T-helper 22 cell (primary cell): ENCODE measurements around the gene GTSE1.
"Not testable (repeated sequence)": the region's sequence is repeated elsewhere in the genome, so short reads cannot be mapped to it uniquely, and the experiment has no call there.

ENCODE experiments used
- DNase-seq: peaks from one replicate; pipeline ENCODE4 v3.0.0-alpha.2; 2020; ENCODE audit warnings: low read depth

GTSE1 gene, protein sequence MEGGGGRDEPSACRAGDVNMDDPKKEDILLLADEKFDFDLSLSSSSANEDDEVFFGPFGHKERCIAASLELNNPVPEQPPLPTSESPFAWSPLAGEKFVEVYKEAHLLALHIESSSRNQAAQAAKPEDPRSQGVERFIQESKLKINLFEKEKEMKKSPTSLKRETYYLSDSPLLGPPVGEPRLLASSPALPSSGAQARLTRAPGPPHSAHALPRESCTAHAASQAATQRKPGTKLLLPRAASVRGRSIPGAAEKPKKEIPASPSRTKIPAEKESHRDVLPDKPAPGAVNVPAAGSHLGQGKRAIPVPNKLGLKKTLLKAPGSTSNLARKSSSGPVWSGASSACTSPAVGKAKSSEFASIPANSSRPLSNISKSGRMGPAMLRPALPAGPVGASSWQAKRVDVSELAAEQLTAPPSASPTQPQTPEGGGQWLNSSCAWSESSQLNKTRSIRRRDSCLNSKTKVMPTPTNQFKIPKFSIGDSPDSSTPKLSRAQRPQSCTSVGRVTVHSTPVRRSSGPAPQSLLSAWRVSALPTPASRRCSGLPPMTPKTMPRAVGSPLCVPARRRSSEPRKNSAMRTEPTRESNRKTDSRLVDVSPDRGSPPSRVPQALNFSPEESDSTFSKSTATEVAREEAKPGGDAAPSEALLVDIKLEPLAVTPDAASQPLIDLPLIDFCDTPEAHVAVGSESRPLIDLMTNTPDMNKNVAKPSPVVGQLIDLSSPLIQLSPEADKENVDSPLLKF

DNA sequence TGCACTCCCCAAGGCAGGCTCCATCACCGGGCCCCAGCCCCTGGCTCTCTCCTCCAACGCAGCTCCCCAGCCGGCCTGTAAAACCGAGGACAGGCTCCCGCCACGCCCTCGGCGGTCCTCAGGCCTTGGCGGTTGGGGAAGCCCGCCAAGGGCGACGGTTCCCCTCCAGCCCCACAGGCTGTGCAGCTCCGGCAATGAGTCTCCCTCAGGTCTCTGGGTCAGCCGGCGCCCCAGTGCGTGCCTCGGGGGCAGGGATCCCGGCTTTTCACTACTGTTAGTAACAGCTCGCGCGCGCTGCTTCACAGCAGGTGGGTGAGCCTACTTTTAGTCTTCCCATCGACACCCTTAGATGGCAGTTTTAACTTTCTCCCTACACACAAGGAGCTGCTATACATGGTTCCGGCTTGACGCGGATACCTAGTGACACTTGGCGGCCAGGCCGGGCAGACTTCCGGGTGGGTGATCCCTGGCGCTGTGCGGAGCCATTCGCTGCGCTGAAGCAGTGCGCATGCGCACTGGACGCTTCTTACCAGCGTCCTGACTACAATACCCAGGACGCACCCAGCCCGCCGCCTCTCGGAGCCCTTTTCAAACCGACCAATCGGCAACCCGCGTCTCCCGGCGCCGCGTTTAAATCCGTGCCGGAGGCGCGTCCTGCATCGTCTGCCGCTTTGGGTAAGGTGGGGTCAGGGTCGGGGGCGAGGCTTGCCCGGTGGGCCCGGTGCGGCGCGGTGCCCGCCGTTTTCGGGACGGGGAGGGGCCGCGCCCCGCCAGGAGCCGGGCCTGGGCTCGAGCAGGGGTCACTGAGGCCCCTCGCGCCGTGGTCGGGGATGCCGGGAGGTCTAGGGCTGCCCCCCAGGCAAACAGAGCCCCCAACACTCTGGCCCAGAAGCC, at the start of gene GTSE1:
GTSE1 (plus strand) TSS at position 614 of the 894 bp plus-strand sequence. CDS start 531 bp downstream, outside the sequence.
- peak; percentile 96 for DNase-seq

GRCh38 chr22:46247443-46247975, 49.2 kb upstream of the GTSE1 start:
- no peak for DNase-seq

DNA sequence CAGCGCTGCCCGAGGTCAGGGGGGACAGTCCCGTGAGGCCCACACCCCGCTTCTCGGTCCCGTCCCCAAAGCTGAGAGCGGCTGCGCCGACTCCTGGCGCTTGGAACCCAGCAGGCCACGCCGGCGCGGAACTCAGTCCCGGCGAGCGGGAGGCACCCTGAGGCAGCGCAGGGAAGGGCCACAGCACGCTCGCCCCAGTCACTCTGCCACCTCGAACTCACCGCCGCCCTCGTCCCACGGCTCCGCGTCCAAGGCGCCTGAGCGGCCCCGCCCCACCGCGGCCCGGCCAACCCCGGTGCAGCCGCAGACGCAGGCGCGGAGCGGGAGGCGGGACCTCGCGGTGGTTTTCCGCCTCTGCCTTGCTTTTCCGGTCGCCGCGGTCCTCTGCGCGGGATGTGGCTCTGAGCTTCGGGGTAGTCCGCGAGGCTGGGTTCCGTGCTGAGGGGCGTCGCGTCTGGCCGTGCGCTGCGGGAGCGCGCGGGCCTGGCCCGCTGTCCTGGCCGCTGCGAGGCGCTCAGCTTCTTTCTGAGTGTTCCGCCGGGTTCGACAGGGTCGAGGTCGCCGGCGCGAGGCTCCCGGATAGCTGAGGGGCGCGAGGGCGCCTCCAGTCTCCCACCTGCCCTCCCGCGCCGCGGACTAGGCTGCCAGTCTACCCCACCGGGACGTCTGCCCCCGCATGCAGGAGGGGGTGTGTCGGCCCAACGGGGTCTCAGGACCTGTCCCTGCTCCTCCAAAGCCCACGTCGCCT, 46.5 kb upstream of the GTSE1 start, which contains the start of gene CDPF1:
CDPF1 (minus strand) TSS at position 259 of the 748 bp plus-strand sequence. CDS start 2,009 bp downstream, outside the sequence.
- peak; percentile 84 for DNase-seq

- no peak for DNase-seq
Measured at GRCh38 chr22:46250783-46251125, 45.9 kb upstream of the GTSE1 start.

GRCh38 chr22:46251266-46251665, 45.4 kb upstream of the GTSE1 start:
- DNase-seq: no peak

GRCh38 chr22:46251816-46252380, 44.8 kb upstream of the GTSE1 start:
- DNase-seq: no peak

GRCh38 chr22:46256358-46256958, 40.2 kb upstream of the GTSE1 start:
- no peak for DNase-seq

DNA sequence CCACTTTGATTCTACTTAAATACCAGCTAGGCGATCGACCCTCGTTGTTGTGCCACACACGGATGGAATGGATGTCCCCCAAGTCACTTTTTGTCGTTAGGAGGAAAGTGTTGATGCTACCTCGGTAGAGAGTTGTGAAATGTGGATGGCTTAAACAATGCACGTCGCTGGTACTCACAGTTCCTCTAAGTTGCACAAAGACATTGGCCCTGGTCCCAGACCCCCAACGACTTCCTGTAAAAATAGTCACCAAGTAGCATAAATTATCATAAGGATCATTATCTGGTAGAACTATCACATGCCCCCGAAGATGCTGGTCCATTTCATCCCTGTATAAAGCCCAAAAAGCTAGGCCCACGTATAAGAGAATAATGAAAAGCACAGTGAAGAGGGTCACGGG, 37.3 kb upstream of the GTSE1 start:
- DNase-seq: no peak

- no peak for DNase-seq
Measured at GRCh38 chr22:46260038-46260437, 36.6 kb upstream of the GTSE1 start.

GRCh38 chr22:46262449-46263215, 34.0 kb upstream of the GTSE1 start:
- DNase-seq: no peak

DNA sequence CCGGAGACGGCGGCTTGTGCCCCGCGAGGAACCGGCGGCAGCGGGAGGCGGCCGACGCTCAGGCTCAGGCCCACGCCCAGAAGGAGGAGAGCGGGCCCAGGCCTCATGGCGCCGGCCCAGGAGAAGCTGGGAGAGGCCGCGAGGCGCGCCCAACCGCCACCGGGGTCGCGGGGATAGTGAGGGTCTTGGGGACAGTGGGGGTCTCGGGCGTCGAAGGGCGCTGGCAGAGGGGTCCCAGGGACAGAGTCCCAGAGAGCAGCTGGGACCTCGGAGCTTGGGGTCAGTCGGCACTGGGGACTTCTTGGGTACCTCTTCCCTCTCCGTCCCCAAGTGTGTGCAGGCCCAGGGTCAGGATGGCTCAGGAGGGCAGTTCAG, 33.5 kb upstream of the GTSE1 start, which contains the start of gene PKDREJ:
PKDREJ (minus strand) TSS at position 128 of the 375 bp plus-strand sequence; CDS start at position 107, 21 bp downstream.
- DNase-seq: no peak

DNA sequence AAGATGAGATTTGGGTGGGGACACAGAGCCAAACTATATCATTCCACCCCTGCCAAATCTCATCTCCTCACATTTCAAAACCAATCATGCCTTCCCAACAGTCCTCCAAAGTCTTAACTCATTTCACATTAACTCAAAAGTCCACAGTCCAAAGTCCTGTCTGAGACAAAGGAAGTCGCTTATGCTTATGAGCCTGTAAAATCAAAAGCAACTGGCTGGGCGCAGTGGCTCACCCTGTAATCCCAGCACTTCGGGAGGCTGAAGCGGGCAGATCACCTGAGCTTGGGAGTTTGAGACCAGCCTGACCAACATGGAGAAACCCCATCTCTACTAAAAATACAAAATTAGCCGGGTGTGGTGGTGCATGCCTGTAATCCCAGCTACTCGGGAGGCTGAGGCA, 32.1 kb upstream of the GTSE1 start:
- not testable (repeated sequence) for DNase-seq

DNA sequence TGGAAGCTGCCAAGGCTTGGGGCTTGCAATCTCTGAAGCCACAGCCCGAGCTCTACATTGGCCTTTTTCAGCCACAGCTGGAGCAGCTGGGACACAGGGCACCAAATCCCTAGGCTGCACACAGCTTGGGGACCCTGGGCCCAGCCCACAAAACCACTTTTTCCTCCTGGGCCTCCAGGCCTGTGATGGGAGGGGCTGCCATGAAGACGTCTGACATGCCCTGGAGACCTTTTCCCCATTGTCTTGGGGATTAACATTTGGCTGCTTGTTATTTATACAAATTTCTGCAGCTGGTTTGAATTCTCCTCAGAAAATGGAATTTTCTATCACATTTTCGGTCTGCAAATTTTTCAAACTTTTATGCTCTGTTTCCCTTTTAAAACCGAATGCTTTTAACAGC, 31.0 kb upstream of the GTSE1 start:
- not testable (repeated sequence) for DNase-seq

GRCh38 chr22:46267431-46268279, 29.0 kb upstream of the GTSE1 start, which contains the start of gene TTC38:
TTC38 (plus strand) TSS chr22:46268008; CDS start chr22:46268040, 32 bp downstream.
- DNase-seq: peak; percentile 39

- DNase-seq: no peak
Measured at GRCh38 chr22:46269564-46269963, 27.1 kb upstream of the GTSE1 start.

- DNase-seq: no peak
Measured at GRCh38 chr22:46272196-46272595, 24.5 kb upstream of the GTSE1 start.

DNA sequence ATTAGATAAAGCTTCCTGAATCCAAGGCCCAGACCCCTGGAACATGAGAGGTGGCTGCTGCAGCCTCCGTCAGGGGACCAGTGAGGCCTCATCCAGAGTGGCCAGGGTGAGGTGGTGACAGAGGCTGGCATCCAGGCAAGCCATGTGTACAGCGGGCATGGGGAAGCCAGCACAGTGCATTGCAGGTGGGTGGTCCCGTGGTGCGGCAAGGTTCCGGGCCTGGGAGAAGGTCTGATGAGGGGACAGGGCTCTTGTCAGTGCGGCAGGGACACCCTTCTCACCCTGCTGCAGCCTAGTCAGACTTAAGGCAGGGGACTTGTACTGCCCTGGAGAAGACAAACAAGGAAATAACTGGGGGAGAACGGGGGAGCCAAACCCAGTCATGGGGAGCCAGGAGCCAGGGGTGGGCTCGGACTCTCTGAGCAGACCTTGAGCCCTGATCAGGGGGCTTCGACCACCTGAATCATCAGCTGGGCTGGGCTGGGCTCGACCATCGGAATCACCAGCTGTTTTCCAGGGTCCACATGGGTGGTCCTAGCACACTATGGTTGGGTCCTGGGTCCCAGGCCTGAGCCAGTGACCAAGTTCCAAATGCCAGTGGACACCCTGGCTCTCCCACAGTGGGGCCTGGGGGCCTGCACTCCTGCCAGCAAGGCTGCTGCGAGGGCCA, 23.8 kb upstream of the GTSE1 start:
- no peak for DNase-seq
